Measurements from ENCODE around the gene ACVR1B. TPM values are rescaled to one million over a fixed set of nuclear protein-coding genes. Genes with fewer than 3 reads are reported as not detected.

The ACVR1B gene
- total and polyA plus RNA-seq, 5 donors from 2014 or later: 0.47 to 6.5 (median 1.2) TPM

- ATAC-seq (ENCODE audit: low read depth in 2 of 2) (no peak), DNase-seq (no peak)
- no peaks in the 10 kb centered on the region for H3K36me3 Mint-ChIP-seq
- H3K27ac ChIP-seq (ENCODE audit: insufficient read depth, low read length, poor library complexity, severe bottlenecking): no peak overlapping the region
- no peaks in the 10 kb centered on the region for H3K36me3 ChIP-seq (ENCODE audit: control insufficient read depth, insufficient read depth, low read length)
- H3K4me1 ChIP-seq (ENCODE audit: control insufficient read depth, insufficient read depth, low read length, poor library complexity, severe bottlenecking): peaks cover 20% of the 10 kb centered on the region
- H3K4me3 ChIP-seq (ENCODE audit: low read depth, low read length): no peak overlapping the region
- no peaks in the 10 kb centered on the region for H3K27me3 ChIP-seq (ENCODE audit: control insufficient read depth, insufficient read depth, low read length)
- peaks cover 0 to 2% (median 0%) of the 10 kb centered on the region in 7 donors for H3K9me3 Mint-ChIP-seq
- peaks cover 0 to 31% (median 30%) of the 10 kb centered on the region in 4 donors for H3K4me1 Mint-ChIP-seq
- H3K27ac Mint-ChIP-seq: no peak overlapping the region
- H3K9me3 ChIP-seq (ENCODE audit: control insufficient read depth in 2 of 2, low read length in 2 of 2): no peaks in the 10 kb centered on the region
- no peak overlapping the region for H3K4me3 Mint-ChIP-seq
- no peaks in the 10 kb centered on the region for H3K27me3 Mint-ChIP-seq
Measured at GRCh38 chr12:52042706-52043385, 91.3 kb downstream of the ACVR1B start.

GRCh38 chr12:52043386-52044212 is 92.1 kb downstream of the ACVR1B start:
- H3K4me1 ChIP-seq (ENCODE audit: control insufficient read depth, insufficient read depth, low read length, poor library complexity, severe bottlenecking): peaks cover 19% of the 10 kb centered on the region
- Mint-ChIP-seq H3K27ac (no peak overlapping the region), H3K9me3 (no peaks in the 10 kb centered on the region), H3K36me3 (no peaks in the 10 kb centered on the region), H3K4me1 (peaks cover 0 to 27% (median 24%) of the 10 kb centered on the region in 4 donors), H3K4me3 (no peak overlapping the region), H3K27me3 (no peaks in the 10 kb centered on the region)
- DNase-seq (no peak), ATAC-seq (ENCODE audit: low read depth in 2 of 2) (no peak)
- no peak overlapping the region for H3K4me3 ChIP-seq (ENCODE audit: low read depth, low read length)
- H3K9me3 ChIP-seq (ENCODE audit: control insufficient read depth in 2 of 2, low read length in 2 of 2): no peaks in the 10 kb centered on the region
- peak overlapping the region; percentile 23 for H3K27ac ChIP-seq (ENCODE audit: insufficient read depth, low read length, poor library complexity, severe bottlenecking)
- no peaks in the 10 kb centered on the region for H3K36me3 ChIP-seq (ENCODE audit: control insufficient read depth, insufficient read depth, low read length)
- no peaks in the 10 kb centered on the region for H3K27me3 ChIP-seq (ENCODE audit: control insufficient read depth, insufficient read depth, low read length)

- Histone ChIP-seq H3K36me3 (ENCODE audit: control insufficient read depth, insufficient read depth, low read length) (no peaks in the 10 kb centered on the region), H3K4me1 (ENCODE audit: control insufficient read depth, insufficient read depth, low read length, poor library complexity, severe bottlenecking) (peaks cover 19% of the 10 kb centered on the region), H3K9me3 (ENCODE audit: control insufficient read depth in 2 of 2, low read length in 2 of 2) (no peaks in the 10 kb centered on the region), H3K27ac (ENCODE audit: insufficient read depth, low read length, poor library complexity, severe bottlenecking) (no peak overlapping the region), H3K4me3 (ENCODE audit: low read depth, low read length) (no peak overlapping the region), H3K27me3 (ENCODE audit: control insufficient read depth, insufficient read depth, low read length) (no peaks in the 10 kb centered on the region)
- Mint-ChIP-seq H3K27ac (peak overlapping the region in 1 of 3 donors; percentile 13), H3K4me1 (peaks cover 0 to 29% (median 26%) of the 10 kb centered on the region in 4 donors), H3K27me3 (no peaks in the 10 kb centered on the region), H3K4me3 (peak overlapping the region in 1 of 4 donors; percentile 56), H3K36me3 (no peaks in the 10 kb centered on the region), H3K9me3 (no peaks in the 10 kb centered on the region)
- no peak for DNase-seq
- ATAC-seq (ENCODE audit: low read depth in 2 of 2): no peak
Measured at GRCh38 chr12:52044292-52044983, 92.9 kb downstream of the ACVR1B start.

GRCh38 chr12:52045794-52046199 is 94.3 kb downstream of the ACVR1B start:
- peak overlapping the region in 1 of 3 donors; percentile 84 for H3K27ac Mint-ChIP-seq
- H3K9me3 Mint-ChIP-seq: no peaks in the 10 kb centered on the region
- H3K4me3 Mint-ChIP-seq: no peak overlapping the region
- H3K27me3 ChIP-seq (ENCODE audit: control insufficient read depth, insufficient read depth, low read length): no peaks in the 10 kb centered on the region
- H3K4me1 ChIP-seq (ENCODE audit: control insufficient read depth, insufficient read depth, low read length, poor library complexity, severe bottlenecking): peaks cover 29% of the 10 kb centered on the region
- no peaks in the 10 kb centered on the region for H3K27me3 Mint-ChIP-seq
- no peak overlapping the region for H3K4me3 ChIP-seq (ENCODE audit: low read depth, low read length)
- no peaks in the 10 kb centered on the region for H3K36me3 ChIP-seq (ENCODE audit: control insufficient read depth, insufficient read depth, low read length)
- no peaks in the 10 kb centered on the region for H3K9me3 ChIP-seq (ENCODE audit: control insufficient read depth in 2 of 2, low read length in 2 of 2)
- peaks cover 0 to 37% (median 28%) of the 10 kb centered on the region in 4 donors for H3K4me1 Mint-ChIP-seq
- DNase-seq: no peak
- H3K27ac ChIP-seq (ENCODE audit: insufficient read depth, low read length, poor library complexity, severe bottlenecking): no peak overlapping the region
- H3K36me3 Mint-ChIP-seq: no peaks in the 10 kb centered on the region
- no peak for ATAC-seq (ENCODE audit: low read depth in 2 of 2)

Other genes starting within 250 kb of the ACVR1B start
- gene FIGNL2, start 103.0 kb upstream of the ACVR1B start, total RNA-seq: 0.27 TPM
- under 1 TPM in 2 of 4 donors, not detected in 2; 0.06 to 0.10 TPM for gene FIGNL2, start 103.0 kb upstream of the ACVR1B start, polyA plus RNA-seq
- gene ANKRD33, start 63.6 kb upstream of the ACVR1B start, total RNA-seq: not detected
- gene ANKRD33, start 63.6 kb upstream of the ACVR1B start, polyA plus RNA-seq: not detected
- gene ACVRL1, start 44.2 kb upstream of the ACVR1B start, total RNA-seq: not detected
- gene ACVRL1, start 44.2 kb upstream of the ACVR1B start, polyA plus RNA-seq: not detected
- gene TAMALIN, start 55.2 kb downstream of the ACVR1B start, total RNA-seq: 253 TPM
- gene TAMALIN, start 55.2 kb downstream of the ACVR1B start, polyA plus RNA-seq: 1 to 10 TPM in 2 of 4 donors, under 1 TPM in 2; 0.37 to 4.3 (median 0.91) TPM
- 143 TPM for gene NR4A1, start 99.7 kb downstream of the ACVR1B start, total RNA-seq
- gene NR4A1, start 99.7 kb downstream of the ACVR1B start, polyA plus RNA-seq: under 1 TPM; 0.22 to 0.54 (median 0.47) TPM
- gene ATG101, start 118.3 kb downstream of the ACVR1B start, total RNA-seq: 33.5 TPM
- gene ATG101, start 118.3 kb downstream of the ACVR1B start, polyA plus RNA-seq: 10 to 100 TPM; 30.1 to 38.2 (median 34.8) TPM
- gene SMIM41, start 128.0 kb downstream of the ACVR1B start, total RNA-seq: 0.54 TPM
- gene SMIM41, start 128.0 kb downstream of the ACVR1B start, polyA plus RNA-seq: not detected
- gene KRT80, start 240.3 kb downstream of the ACVR1B start, total RNA-seq: not detected
- gene KRT80, start 240.3 kb downstream of the ACVR1B start, polyA plus RNA-seq: not detected

Measured in CD4-positive, CD25-positive, alpha-beta regulatory T cell (primary cell).